SK-N-SH (cell line): ENCODE results near the gene ZNF385A. TPM values are rescaled to one million over a fixed set of nuclear protein-coding genes. Genes with fewer than 3 reads are reported as not detected.

Experiments
- CTCF ChIA-PET: fragments of 300-600, 350-600 bp; formaldehyde crosslinking; extraction: SDS; loops from one replicate; lab custom pipeline; 2021; lab: Yijun Ruan, JAX
- POLR2A ChIA-PET: fragments of 350-600 bp; sonication (Branson Sonifier 250); formaldehyde crosslinking; extraction: SDS; loops from one replicate; lab custom pipeline; 2020; ENCODE audit warnings: antibody characterized with exemption, inconsistent platforms; lab: Yijun Ruan, JAX
- DNase-seq: peaks from one replicate; pipeline ENCODE4 v3.0.0; 2012
- H2AFZ ChIP-seq: fragments of 200-600 bp; sonication (generic); 2 replicates; pipeline ENCODE4 v1.8.1; 2016; ENCODE audit warnings: antibody characterized with exemption, mild to moderate bottlenecking, low read depth
- H3F3A ChIP-seq: fragments of 200-600 bp; sonication (generic); replicated peaks from 2 replicates; pipeline ENCODE3; 2016; ENCODE audit warnings: antibody characterized with exemption, mild to moderate bottlenecking; ENCODE audit not compliant: insufficient read depth
- H3K27ac ChIP-seq, 2 experiments: fragments of 200-500 bp in 1 of 2; fragments of 200-600 bp in 1 of 2; sonication (Bioruptor generic) in 1 of 2; sonication (generic), shearing (Covaris generic) in 1 of 2; 2 replicates each; pipeline versions ENCODE4 v1.5.1 to v1.6.1; 2014 to 2016; ENCODE audit warnings: low read depth in 2 of 2, inconsistent platforms in 1 of 2, low read length in 1 of 2, mild to moderate bottlenecking in 1 of 2, mixed read lengths in 1 of 2
- H3K27me3 ChIP-seq: fragments of 200-600 bp; sonication (generic), shearing (Covaris generic); 2 replicates; pipeline ENCODE4 v1.6.1; 2016; ENCODE audit warnings: mixed run types; ENCODE audit not compliant: insufficient read depth
- H3K36me3 ChIP-seq, 2 experiments: fragments of 200-500 bp in 1 of 2; fragments of 200-600 bp in 1 of 2; sonication (Bioruptor generic) in 1 of 2; sonication (generic) in 1 of 2; replicated peaks in 1 of 2; 2 replicates each; pipeline versions ENCODE3 to v1.5.1; 2014 to 2016; ENCODE audit warnings: low read length in 1 of 2, mild to moderate bottlenecking in 1 of 2; ENCODE audit not compliant: insufficient read depth in 2 of 2, control insufficient read depth in 1 of 2
- H3K4me1 ChIP-seq, 2 experiments: fragments of 200-500 bp in 1 of 2; fragments of 200-600 bp in 1 of 2; sonication (Bioruptor generic) in 1 of 2; sonication (generic), shearing (Covaris generic) in 1 of 2; 2 replicates each; pipeline versions ENCODE4 v1.5.1 to v1.6.1; 2014 to 2016; ENCODE audit warnings: low read depth in 1 of 2, low read length in 1 of 2, mixed run types in 1 of 2; ENCODE audit not compliant: insufficient read depth in 2 of 2, control insufficient read depth in 1 of 2
- H3K4me2 ChIP-seq: fragments of 200-600 bp; sonication (generic), shearing (Covaris generic); 2 replicates; pipeline ENCODE4 v1.6.1; 2017; ENCODE audit warnings: mixed run types
- H3K4me3 ChIP-seq, 2 experiments: fragments of 200-500 bp in 1 of 2; fragments of 200-600 bp in 1 of 2; sonication (Bioruptor generic) in 1 of 2; sonication (generic), shearing (Covaris generic) in 1 of 2; 2 replicates each; pipeline versions ENCODE4 v1.5.1 to v1.8.1; 2014 to 2016; ENCODE audit warnings: low read depth in 2 of 2, inconsistent platforms in 1 of 2, low read length in 1 of 2, mild to moderate bottlenecking in 1 of 2, mixed read lengths in 1 of 2, moderate library complexity in 1 of 2
- H3K79me2 ChIP-seq: fragments of 200-600 bp; sonication (generic); 2 replicates; pipeline ENCODE4 v1.8.1; 2017; ENCODE audit warnings: mild to moderate bottlenecking; ENCODE audit not compliant: insufficient read depth
- H3K9ac ChIP-seq: fragments of 200-600 bp; sonication (generic); 2 replicates; pipeline ENCODE4 v1.6.1; 2017; ENCODE audit warnings: mixed run types
- H3K9me2 ChIP-seq: fragments of 200-600 bp; sonication (generic); 2 replicates; pipeline ENCODE4 v1.6.1; 2017; ENCODE audit warnings: mixed run types
- H3K9me3 ChIP-seq: fragments of 200-600 bp; sonication (generic); 2 replicates; pipeline ENCODE4 v1.6.1; 2017; ENCODE audit warnings: mixed run types, mild to moderate bottlenecking, moderate library complexity
- H4K20me1 ChIP-seq: fragments of 200-600 bp; sonication (generic); 2 replicates; pipeline ENCODE4 v1.6.1; 2017; ENCODE audit warnings: mild to moderate bottlenecking, mixed run types; ENCODE audit not compliant: insufficient read depth
- CHD2 ChIP-seq: fragments of 150-350 bp; IDR thresholded peaks from 2 replicates; pipeline ENCODE4 v1.6.1; 2018; ENCODE audit warnings: low read length; ENCODE audit not compliant: partially characterized antibody
- CTCF ChIP-seq: fragments of 200-600 bp; sonication (generic); IDR thresholded peaks from 2 replicates; pipeline ENCODE4 v1.6.1; 2017; ENCODE audit warnings: antibody characterized with exemption, mild to moderate bottlenecking, moderate library complexity
- ELF1 ChIP-seq: IDR thresholded peaks from 2 replicates; pipeline ENCODE4 v1.4.0; 2012
- EP300 ChIP-seq, 2 experiments: IDR thresholded peaks; 2 replicates each; pipeline versions ENCODE4 v1.4.0 to v1.6.1; 2012; ENCODE audit warnings: borderline replicate concordance in 1 of 2, low read depth in 1 of 2, low read length in 1 of 2
- EZH2phosphoT487 ChIP-seq: fragments of 200-600 bp; sonication (generic); IDR thresholded peaks from 2 replicates; pipeline ENCODE4 v1.6.1; 2017; ENCODE audit warnings: low read depth, mixed run types, mild to moderate bottlenecking, antibody characterized with exemption, moderate library complexity, borderline replicate concordance
- FOXJ3 ChIP-seq: sonication (generic); formaldehyde crosslinking; IDR thresholded peaks from 2 replicates; pipeline ENCODE4 v1.5.1; 2020; ENCODE audit warnings: mild to moderate bottlenecking, missing genetic modification reagents
- GABPA ChIP-seq: IDR thresholded peaks from 2 replicates; pipeline ENCODE4 v1.4.0; 2012; ENCODE audit warnings: low read depth, mild to moderate bottlenecking
- IRF3 ChIP-seq: fragments of 150-350 bp; IDR thresholded peaks from 2 replicates; pipeline ENCODE4 v1.6.1; 2016; ENCODE audit warnings: mild to moderate bottlenecking, low read depth, low read length
- MXI1 ChIP-seq: IDR thresholded peaks from 2 replicates; pipeline ENCODE4 v1.6.1; 2012; ENCODE audit warnings: mild to moderate bottlenecking, low read depth, low read length, improper control_type of control experiment
- NFIC ChIP-seq: IDR thresholded peaks from 2 replicates; pipeline ENCODE4 v1.4.0; 2012; ENCODE audit warnings: borderline replicate concordance
- PBX3 ChIP-seq: IDR thresholded peaks from 2 replicates; pipeline ENCODE4; 2012
- POLR2AphosphoS5 ChIP-seq: IDR thresholded peaks from 2 replicates; pipeline ENCODE4 v1.6.1; 2012; ENCODE audit warnings: low read depth, low read length
- RAD21 ChIP-seq: IDR thresholded peaks from 2 replicates; pipeline ENCODE4 v1.6.1; 2012; ENCODE audit warnings: mild to moderate bottlenecking, low read length
- RCOR1 ChIP-seq: fragments of 150-350 bp; IDR thresholded peaks from 2 replicates; pipeline ENCODE4 v1.6.1; 2017; ENCODE audit warnings: antibody characterized with exemption, low read length
- SMC3 ChIP-seq: IDR thresholded peaks from 2 replicates; pipeline ENCODE4 v1.6.1; 2012; ENCODE audit warnings: low read depth, low read length, improper control_type of control experiment
- TCF12 ChIP-seq: IDR thresholded peaks from 2 replicates; pipeline ENCODE4 v1.4.0; 2012
- USF2 ChIP-seq: fragments of 150-350 bp; IDR thresholded peaks from 2 replicates; pipeline ENCODE4 v1.6.1; 2017; ENCODE audit warnings: antibody characterized with exemption, low read length, low read depth, borderline replicate concordance
- ZBTB33 ChIP-seq: IDR thresholded peaks from 2 replicates; pipeline ENCODE4 v1.4.0; 2012; ENCODE audit warnings: low read depth, borderline replicate concordance
- WGBS: methylation state at CpG from one replicate; pipeline ENCODE4 v1.1.6; 2017; ENCODE audit warnings: low lambda C conversion rate; 5-methylcytosine and 5-hydroxymethylcytosine counted together
- polyA plus RNA-seq, 3 experiments: library from polyadenylated mRNA; depleted of rRNA; stranded (reverse); fragments of >200 nt; gene quantifications; 2 replicates each; pipeline ENCODE4 v1.2.3, GENCODE V29; 2012

ZNF385A gene
- polyA plus RNA-seq, 1 of the 3 experiments (the other 2 are of a cell fraction) = 2.6 TPM

GRCh38 chr12:54381136-54381535 is 3.4 kb downstream of the ZNF385A start (continued):
- TF ChIP-seq EZH2phosphoT487 (no peak), RAD21 (no peak), CTCF (no peak), FOXJ3 (no peak), USF2 (no peak), IRF3 (no peak), NFIC (no peak), EP300 (IDR thresholded peaks at IDR 0.05; ENCODE audit: borderline replicate concordance in 1 of 2, low read depth in 1 of 2, low read length in 1 of 2) (no peak), ZBTB33 (no peak), TCF12 (no peak), PBX3 (no peak)

- ChIA-PET CTCF (interaction anchor here (0.7 to 11.1 kb wide), 73 partner anchors 8 to 690 kb away, joined by 3 to 118 read pairs (median 6); partner anchors contain the start of genes COPZ1, HNRNPA1, HOXC10 and HOXC12), POLR2A (interaction anchor here (0.8 to 1.2 kb wide), 5 partner anchors 8 to 99 kb away, joined by 3 to 4 read pairs (median 3); partner anchors contain the start of genes CBX5 and HNRNPA1)
- DNase-seq = peak; percentile 96
- Histone ChIP-seq H4K20me1 (no peaks in the 10 kb centered on the region), H3K9ac (peak overlapping the region; percentile 29; the same call in 1 of the 2 replicates), H3K79me2 (no peaks in the 10 kb centered on the region), H3K4me1 (peaks cover 0 to 30% of the 10 kb centered on the region in 2 experiments; a peak in 1 of 4 replicates), H3F3A (peaks cover 6% of the 10 kb centered on the region), H2AFZ (peak overlapping the region; percentile 84; the same call in 1 of the 2 replicates), H3K4me2 (peak overlapping the region; percentile 87), H3K9me3 (no peaks in the 10 kb centered on the region), H3K27ac (peak overlapping the region in 1 of 2 experiments; percentile 60; a peak in 3 of 4 replicates), H3K9me2 (no peaks in the 10 kb centered on the region), H3K27me3 (no peaks in the 10 kb centered on the region), H3K36me3 (no peaks in the 10 kb centered on the region), H3K4me3 (peak overlapping the region; percentile 54 to 63)
- WGBS = 8% methylated on average over 19 of the region's 19 CpGs
- TF ChIP-seq CTCF (peak; percentile 100), MXI1 (no peak), POLR2AphosphoS5 (no peak), RCOR1 (peak; percentile 69), RAD21 (peak; percentile 89), GABPA (no peak), SMC3 (peak; percentile 88), CHD2 (peak; percentile 47), ELF1 (no peak)
Measured at GRCh38 chr12:54379398-54380201, 4.9 kb downstream of the ZNF385A start.
